HCT116 (cell line): ENCODE data around the gene PIP5K1A.

Source experiments
- CBX3 ChIP-seq: IDR thresholded peaks from 2 replicates; pipeline ENCODE4 v1.6.1; 2012; ENCODE audit warnings: low read depth
- ELF1 ChIP-seq: IDR thresholded peaks from 2 replicates; pipeline ENCODE4 v1.6.1; 2012; ENCODE audit warnings: low read depth, borderline replicate concordance
- EZH2 ChIP-seq: fragments of 200-600 bp; sonication (generic); IDR thresholded peaks from 2 replicates; pipeline ENCODE4 v1.6.1; 2017; ENCODE audit warnings: antibody characterized with exemption, mixed run types
- EZH2phosphoT487 ChIP-seq: fragments of 200-600 bp; IDR thresholded peaks from 2 replicates; pipeline ENCODE4 v1.6.1; 2018; ENCODE audit warnings: antibody characterized with exemption, borderline replicate concordance
- JUND ChIP-seq: IDR thresholded peaks from 2 replicates; pipeline ENCODE4 v1.6.1; 2012
- POLR2A ChIP-seq: IDR thresholded peaks from 2 replicates; pipeline ENCODE4 v1.7.0; 2011; ENCODE audit warnings: borderline replicate concordance; ENCODE audit not compliant: insufficient read depth, insufficient read length; ENCODE audit errors: extremely low read depth
- POLR2AphosphoS5 ChIP-seq: IDR thresholded peaks from 2 replicates; pipeline ENCODE4 v1.6.1; 2011; ENCODE audit warnings: mild to moderate bottlenecking, low read depth, low read length, moderate library complexity
- RAD21 ChIP-seq: IDR thresholded peaks from 2 replicates; pipeline ENCODE4 v1.6.1; 2012; ENCODE audit warnings: low read depth, mild to moderate bottlenecking
- SIN3A ChIP-seq: IDR thresholded peaks from 2 replicates; pipeline ENCODE4 v1.6.1; 2012; ENCODE audit warnings: low read depth
- ZFX ChIP-seq: fragments of 450-650 bp; IDR thresholded peaks from 2 replicates; pipeline ENCODE4 v1.6.1; 2017
- TF ChIP-seq, protein P1 (sequence below), 3 experiments: fragments of 200-600 bp in 1 of 3; sonication (generic) in 1 of 3; IDR thresholded peaks in 2 of 3; conservative IDR thresholded peaks in 1 of 3; 2 replicates each; pipeline ENCODE4 v1.5.1; 2012 to 2017; ENCODE audit warnings: low read depth in 2 of 3, low read length in 2 of 3, antibody characterized with exemption in 1 of 3, borderline replicate concordance in 1 of 3, control low read depth in 1 of 3, mild to moderate bottlenecking in 1 of 3, mixed read lengths in 1 of 3, mixed run types in 1 of 3, moderate library complexity in 1 of 3; ENCODE audit not compliant: insufficient read depth in 1 of 3
- TF ChIP-seq, protein P2 (sequence below): IDR thresholded peaks from 2 replicates; pipeline ENCODE4 v1.6.1; 2012; ENCODE audit warnings: low read depth
- TF ChIP-seq, protein P3 (sequence below): IDR thresholded peaks from 2 replicates; pipeline ENCODE4 v1.6.1; 2012

DNA sequence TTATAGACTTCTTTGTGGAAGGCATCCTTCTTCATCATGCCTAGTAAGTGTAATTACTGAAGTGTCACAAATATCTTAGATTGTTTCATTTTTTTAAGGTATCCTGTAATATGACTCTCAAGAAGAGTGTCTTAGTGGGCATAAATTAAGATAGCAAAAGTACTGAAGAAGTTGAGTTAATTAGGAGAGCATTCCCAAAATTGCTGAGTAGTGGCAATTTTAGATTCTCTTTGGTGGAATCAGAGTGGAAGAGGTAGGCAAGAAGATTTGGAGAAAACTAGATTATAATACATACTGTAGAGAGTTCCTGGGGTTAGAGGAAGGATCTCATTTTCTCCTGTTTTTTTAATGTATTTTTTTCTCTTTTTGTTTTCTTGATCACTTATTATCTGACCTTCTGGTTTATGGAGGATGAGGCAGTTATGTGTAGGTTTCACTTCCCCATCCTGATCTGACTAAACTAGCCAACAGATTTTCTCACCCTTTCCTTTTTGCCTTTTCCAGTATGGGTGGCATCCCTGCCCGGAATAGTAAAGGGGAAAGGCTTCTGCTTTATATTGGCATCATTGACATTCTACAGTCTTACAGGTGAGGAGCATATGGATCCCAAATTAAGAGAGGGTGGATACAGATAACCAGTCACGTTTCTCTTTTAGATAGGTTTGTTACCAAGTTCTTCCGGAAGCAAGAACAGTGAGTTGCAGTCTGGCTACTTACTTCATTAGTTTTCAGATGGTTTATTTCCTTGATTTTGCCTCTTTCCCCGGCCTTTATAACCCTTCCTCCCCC, 39.5 kb downstream of the PIP5K1A start:
- TF ChIP-seq RAD21 (no peak), JUND (no peak), CBX3 (no peak), ELF1 (no peak), POLR2A (no peak), ZFX (no peak), SIN3A (no peak), EZH2 (no peak), EZH2phosphoT487 (no peak), POLR2AphosphoS5 (no peak)
- TF ChIP-seq, protein P1, sequence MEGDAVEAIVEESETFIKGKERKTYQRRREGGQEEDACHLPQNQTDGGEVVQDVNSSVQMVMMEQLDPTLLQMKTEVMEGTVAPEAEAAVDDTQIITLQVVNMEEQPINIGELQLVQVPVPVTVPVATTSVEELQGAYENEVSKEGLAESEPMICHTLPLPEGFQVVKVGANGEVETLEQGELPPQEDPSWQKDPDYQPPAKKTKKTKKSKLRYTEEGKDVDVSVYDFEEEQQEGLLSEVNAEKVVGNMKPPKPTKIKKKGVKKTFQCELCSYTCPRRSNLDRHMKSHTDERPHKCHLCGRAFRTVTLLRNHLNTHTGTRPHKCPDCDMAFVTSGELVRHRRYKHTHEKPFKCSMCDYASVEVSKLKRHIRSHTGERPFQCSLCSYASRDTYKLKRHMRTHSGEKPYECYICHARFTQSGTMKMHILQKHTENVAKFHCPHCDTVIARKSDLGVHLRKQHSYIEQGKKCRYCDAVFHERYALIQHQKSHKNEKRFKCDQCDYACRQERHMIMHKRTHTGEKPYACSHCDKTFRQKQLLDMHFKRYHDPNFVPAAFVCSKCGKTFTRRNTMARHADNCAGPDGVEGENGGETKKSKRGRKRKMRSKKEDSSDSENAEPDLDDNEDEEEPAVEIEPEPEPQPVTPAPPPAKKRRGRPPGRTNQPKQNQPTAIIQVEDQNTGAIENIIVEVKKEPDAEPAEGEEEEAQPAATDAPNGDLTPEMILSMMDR (IDR thresholded peaks at IDR 0.05 in 2 of 3, conservative IDR thresholded peaks at IDR 0.05 in 1 of 3; ENCODE audit: borderline replicate concordance in 1 of 3, insufficient read depth in 1 of 3, low read depth in 2 of 3, low read length in 2 of 3): no peak
- TF ChIP-seq, protein P2, sequence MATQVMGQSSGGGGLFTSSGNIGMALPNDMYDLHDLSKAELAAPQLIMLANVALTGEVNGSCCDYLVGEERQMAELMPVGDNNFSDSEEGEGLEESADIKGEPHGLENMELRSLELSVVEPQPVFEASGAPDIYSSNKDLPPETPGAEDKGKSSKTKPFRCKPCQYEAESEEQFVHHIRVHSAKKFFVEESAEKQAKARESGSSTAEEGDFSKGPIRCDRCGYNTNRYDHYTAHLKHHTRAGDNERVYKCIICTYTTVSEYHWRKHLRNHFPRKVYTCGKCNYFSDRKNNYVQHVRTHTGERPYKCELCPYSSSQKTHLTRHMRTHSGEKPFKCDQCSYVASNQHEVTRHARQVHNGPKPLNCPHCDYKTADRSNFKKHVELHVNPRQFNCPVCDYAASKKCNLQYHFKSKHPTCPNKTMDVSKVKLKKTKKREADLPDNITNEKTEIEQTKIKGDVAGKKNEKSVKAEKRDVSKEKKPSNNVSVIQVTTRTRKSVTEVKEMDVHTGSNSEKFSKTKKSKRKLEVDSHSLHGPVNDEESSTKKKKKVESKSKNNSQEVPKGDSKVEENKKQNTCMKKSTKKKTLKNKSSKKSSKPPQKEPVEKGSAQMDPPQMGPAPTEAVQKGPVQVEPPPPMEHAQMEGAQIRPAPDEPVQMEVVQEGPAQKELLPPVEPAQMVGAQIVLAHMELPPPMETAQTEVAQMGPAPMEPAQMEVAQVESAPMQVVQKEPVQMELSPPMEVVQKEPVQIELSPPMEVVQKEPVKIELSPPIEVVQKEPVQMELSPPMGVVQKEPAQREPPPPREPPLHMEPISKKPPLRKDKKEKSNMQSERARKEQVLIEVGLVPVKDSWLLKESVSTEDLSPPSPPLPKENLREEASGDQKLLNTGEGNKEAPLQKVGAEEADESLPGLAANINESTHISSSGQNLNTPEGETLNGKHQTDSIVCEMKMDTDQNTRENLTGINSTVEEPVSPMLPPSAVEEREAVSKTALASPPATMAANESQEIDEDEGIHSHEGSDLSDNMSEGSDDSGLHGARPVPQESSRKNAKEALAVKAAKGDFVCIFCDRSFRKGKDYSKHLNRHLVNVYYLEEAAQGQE: no peak
- TF ChIP-seq, protein P3, sequence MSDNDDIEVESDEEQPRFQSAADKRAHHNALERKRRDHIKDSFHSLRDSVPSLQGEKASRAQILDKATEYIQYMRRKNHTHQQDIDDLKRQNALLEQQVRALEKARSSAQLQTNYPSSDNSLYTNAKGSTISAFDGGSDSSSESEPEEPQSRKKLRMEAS: no peak
